ENCODE results near the gene UVRAG. TPM values are rescaled to one million over a fixed set of nuclear protein-coding genes. Genes with fewer than 3 reads are reported as not detected.
A peak's percentile ranks its signal among the peaks of the same experiment; 100 is the strongest.

UVRAG gene
- total and polyA plus RNA-seq, 9 donors, result 10.1 to 26.7 (median 19.2) TPM

GRCh38 chr11:75946531-75947530 is 131.8 kb downstream of the UVRAG start:
- H3K36me3 ChIP-seq, result no peaks in the 10 kb centered on the region
- 78 to 84% (median 81%) methylated on average over 8 of the region's 8 CpGs for WGBS, 3 donors
- peak in 2 of 5 donors; percentile 9 to 36 for DNase-seq
- H3K4me3 ChIP-seq, result no peak overlapping the region
- peaks cover 5% of the 10 kb centered on the region for H3K4me1 ChIP-seq (ENCODE audit: insufficient read depth)
- no peaks in the 10 kb centered on the region for H3K27me3 ChIP-seq
- H3K27ac ChIP-seq, result no peak overlapping the region
- H3K9me3 ChIP-seq, result no peaks in the 10 kb centered on the region
- no peak for TF ChIP-seq EP300 (IDR thresholded peaks at IDR 0.05)
- no peak for TF ChIP-seq POLR2A (IDR thresholded peaks at IDR 0.05)
- TF ChIP-seq, protein P1, sequence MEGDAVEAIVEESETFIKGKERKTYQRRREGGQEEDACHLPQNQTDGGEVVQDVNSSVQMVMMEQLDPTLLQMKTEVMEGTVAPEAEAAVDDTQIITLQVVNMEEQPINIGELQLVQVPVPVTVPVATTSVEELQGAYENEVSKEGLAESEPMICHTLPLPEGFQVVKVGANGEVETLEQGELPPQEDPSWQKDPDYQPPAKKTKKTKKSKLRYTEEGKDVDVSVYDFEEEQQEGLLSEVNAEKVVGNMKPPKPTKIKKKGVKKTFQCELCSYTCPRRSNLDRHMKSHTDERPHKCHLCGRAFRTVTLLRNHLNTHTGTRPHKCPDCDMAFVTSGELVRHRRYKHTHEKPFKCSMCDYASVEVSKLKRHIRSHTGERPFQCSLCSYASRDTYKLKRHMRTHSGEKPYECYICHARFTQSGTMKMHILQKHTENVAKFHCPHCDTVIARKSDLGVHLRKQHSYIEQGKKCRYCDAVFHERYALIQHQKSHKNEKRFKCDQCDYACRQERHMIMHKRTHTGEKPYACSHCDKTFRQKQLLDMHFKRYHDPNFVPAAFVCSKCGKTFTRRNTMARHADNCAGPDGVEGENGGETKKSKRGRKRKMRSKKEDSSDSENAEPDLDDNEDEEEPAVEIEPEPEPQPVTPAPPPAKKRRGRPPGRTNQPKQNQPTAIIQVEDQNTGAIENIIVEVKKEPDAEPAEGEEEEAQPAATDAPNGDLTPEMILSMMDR (IDR thresholded peaks at IDR 0.05), result no peak
- intact Hi-C loops (cut with DNase I), result no loop called here

GRCh38 chr11:75949023-75949672 is 134.1 kb downstream of the UVRAG start:
- no peaks in the 10 kb centered on the region for H3K36me3 ChIP-seq
- H3K27me3 ChIP-seq, result no peaks in the 10 kb centered on the region
- H3K27ac ChIP-seq, result no peak overlapping the region
- no peaks in the 10 kb centered on the region for H3K9me3 ChIP-seq
- H3K4me1 ChIP-seq (ENCODE audit: insufficient read depth), result peaks cover 5% of the 10 kb centered on the region
- no peak for TF ChIP-seq EP300 (IDR thresholded peaks at IDR 0.05)
- TF ChIP-seq, protein P1 (IDR thresholded peaks at IDR 0.05), result no peak
- no peak for TF ChIP-seq POLR2A (IDR thresholded peaks at IDR 0.05)
- intact Hi-C loops (cut with DNase I), result no loop called here
- H3K4me3 ChIP-seq, result no peak overlapping the region
- WGBS, 3 donors, result 92 to 96% (median 92%) methylated on average over 6 of the region's 6 CpGs
- DNase-seq, result no peak

DNA sequence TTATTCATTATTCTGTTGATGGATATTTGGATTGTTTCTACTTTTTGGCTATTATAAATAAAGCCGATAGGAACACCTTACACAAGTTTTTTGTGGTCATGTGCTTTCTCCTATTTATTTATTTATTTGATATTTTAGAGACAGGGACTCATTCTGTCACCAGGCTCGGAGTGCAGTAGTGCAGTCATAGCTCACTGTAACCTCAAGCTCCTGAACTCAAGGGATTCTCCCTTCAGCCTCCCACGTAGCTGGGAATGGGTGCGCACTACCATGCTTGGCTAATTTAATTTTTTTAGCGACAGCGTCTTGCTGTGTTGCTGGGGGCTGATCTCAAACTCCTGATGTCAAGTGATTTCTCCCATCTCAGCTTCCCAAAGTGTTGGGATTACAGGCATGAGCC is 135.1 kb downstream of the UVRAG start:
- Histone ChIP-seq H3K27me3 (no peaks in the 10 kb centered on the region), H3K27ac (no peak overlapping the region), H3K4me3 (no peak overlapping the region), H3K36me3 (no peaks in the 10 kb centered on the region), H3K9me3 (no peaks in the 10 kb centered on the region), H3K4me1 (ENCODE audit: insufficient read depth) (peaks cover 5% of the 10 kb centered on the region)
- TF ChIP-seq, protein P1 (IDR thresholded peaks at IDR 0.05), result no peak
- TF ChIP-seq POLR2A (IDR thresholded peaks at IDR 0.05) (no peak), EP300 (IDR thresholded peaks at IDR 0.05) (no peak)
- intact Hi-C loops (cut with DNase I), result no loop called here
- 95 to 98% (median 96%) methylated on average over 6 of the region's 6 CpGs for WGBS, 3 donors
- DNase-seq, result no peak

GRCh38 chr11:75954039-75954438 is 139.0 kb downstream of the UVRAG start:
- TF ChIP-seq EP300 (IDR thresholded peaks at IDR 0.05) (no peak), POLR2A (IDR thresholded peaks at IDR 0.05) (no peak)
- TF ChIP-seq, protein P1 (IDR thresholded peaks at IDR 0.05), result no peak

More at GRCh38 chr11:75954039-75954438, 139.0 kb downstream of the UVRAG start:
- Histone ChIP-seq H3K4me1 (ENCODE audit: insufficient read depth) (peaks cover 1% of the 10 kb centered on the region), H3K27me3 (no peaks in the 10 kb centered on the region), H3K4me3 (no peak overlapping the region), H3K9me3 (no peaks in the 10 kb centered on the region), H3K27ac (no peak overlapping the region), H3K36me3 (no peaks in the 10 kb centered on the region)
- no peak for DNase-seq
- WGBS, 3 donors, result 85 to 94% (median 91%) methylated on average over 2 of the region's 2 CpGs
- intact Hi-C loops (cut with DNase I), result no loop called here

Measured in ovary (tissue), 9 donors.